Subcutaneous abdominal adipose tissue (tissue), 5 donors: ENCODE measurements around the gene IHH.

Experiments used
- H3K27ac ChIP-seq: one replicate; pipeline ENCODE4 v1.7.0; 2013; ENCODE audit warnings: low read depth, mild to moderate bottlenecking, inconsistent platforms, low read length, moderate library complexity
- H3K27me3 ChIP-seq, 5 donors: one replicate each; pipeline ENCODE4 v1.7.0; 2013; ENCODE audit warnings: low read length in 5 of 5, inconsistent platforms in 1 of 5; ENCODE audit not compliant: control insufficient read depth in 5 of 5, insufficient read depth in 4 of 5
- H3K36me3 ChIP-seq, 5 donors: one replicate each; pipeline ENCODE4 v1.7.0; 2013; ENCODE audit warnings: low read length in 5 of 5; ENCODE audit not compliant: control insufficient read depth in 5 of 5, insufficient read depth in 5 of 5
- H3K4me1 ChIP-seq, 5 donors: one replicate each; pipeline ENCODE4 v1.7.0; 2013; ENCODE audit warnings: low read length in 5 of 5, mild to moderate bottlenecking in 3 of 5, moderate library complexity in 1 of 5; ENCODE audit not compliant: control insufficient read depth in 5 of 5, insufficient read depth in 5 of 5
- H3K4me3 ChIP-seq, 5 donors: one replicate each; pipeline ENCODE4 v1.7.0; 2013; ENCODE audit warnings: low read length in 5 of 5, low read depth in 1 of 5
- H3K9ac ChIP-seq, 5 donors: one replicate each; pipeline ENCODE4 v1.7.0; 2013; ENCODE audit warnings: low read length in 5 of 5, mild to moderate bottlenecking in 4 of 5, moderate library complexity in 3 of 5
- H3K9me3 ChIP-seq, 5 donors: one replicate each; pipeline ENCODE4 v1.7.0; 2013; ENCODE audit warnings: low read length in 5 of 5; ENCODE audit not compliant: control insufficient read depth in 5 of 5
- donor health status: healthy.
- donor health status: healthy.
- donor health status: healthy.
- donor health status: healthy.
- donor health status: healthy.

Gene IHH

DNA sequence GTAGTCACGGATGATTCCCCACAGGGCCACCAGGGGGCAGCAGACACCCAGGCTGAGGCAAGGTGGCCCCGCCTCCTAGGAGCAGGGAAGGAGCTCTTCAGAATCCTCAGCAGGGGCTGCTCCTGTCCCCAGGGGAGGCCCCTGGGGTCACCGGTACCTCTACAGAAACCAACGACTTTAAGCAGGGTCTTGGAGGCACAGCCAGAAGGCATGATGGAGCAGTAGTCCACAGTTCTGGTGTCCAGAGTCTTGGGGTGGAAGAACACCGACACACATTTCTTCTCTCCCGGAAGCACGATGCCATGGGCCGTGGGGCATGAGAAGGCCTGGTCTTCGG lies 30.9 kb downstream of the IHH start:
- Histone ChIP-seq H3K9ac (no peak overlapping the region), H3K4me1 (no peaks in the 10 kb centered on the region), H3K36me3 (no peaks in the 10 kb centered on the region), H3K27ac (no peak overlapping the region), H3K9me3 (no peaks in the 10 kb centered on the region), H3K4me3 (no peak overlapping the region), H3K27me3 (peaks cover 16 to 33% (median 19%) of the 10 kb centered on the region in 5 donors)

DNA sequence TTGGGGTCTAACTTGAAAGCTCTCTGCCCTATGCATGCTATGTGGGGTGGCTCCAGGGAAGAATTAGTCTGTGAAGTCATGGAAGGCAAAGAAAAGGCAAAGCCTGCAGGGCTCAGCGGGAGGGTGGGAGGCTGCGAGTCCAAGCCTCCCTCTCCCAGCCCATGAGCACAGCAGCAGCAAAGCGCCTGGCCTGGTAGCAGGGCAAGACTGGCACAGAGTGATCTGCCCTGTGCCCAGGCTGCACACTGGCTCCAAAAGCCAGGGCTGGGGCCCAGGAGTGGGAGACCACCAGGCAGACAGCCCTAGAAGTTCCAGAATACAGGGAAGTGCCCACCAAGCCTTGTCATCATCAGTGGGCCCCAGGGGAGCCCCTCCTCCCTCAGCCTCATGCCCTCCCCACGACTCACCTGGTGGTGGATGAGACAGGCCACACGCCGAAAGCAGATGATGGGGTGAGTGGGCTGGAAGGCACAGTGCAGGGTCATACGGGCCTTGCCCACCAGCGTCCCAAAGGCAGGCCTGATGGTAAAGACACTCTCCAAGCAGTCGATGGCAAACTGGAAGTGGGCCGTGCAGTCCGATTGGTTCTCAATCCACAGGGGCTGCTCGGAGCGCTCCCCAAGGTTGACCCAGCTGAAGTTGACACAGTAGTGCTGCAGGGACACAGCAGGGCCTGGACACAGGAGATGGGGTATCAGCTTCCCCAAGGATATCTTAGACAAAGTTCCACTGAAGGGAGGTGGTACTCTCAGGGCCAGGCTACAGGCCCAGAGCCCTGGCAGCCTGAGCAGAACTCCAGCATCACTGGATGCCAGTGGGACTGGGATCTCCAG lies 31.5 kb downstream of the IHH start:
- Histone ChIP-seq H3K9ac (no peak overlapping the region), H3K36me3 (no peaks in the 10 kb centered on the region), H3K27ac (no peak overlapping the region), H3K27me3 (peaks cover 16 to 33% (median 19%) of the 10 kb centered on the region in 5 donors), H3K4me1 (no peaks in the 10 kb centered on the region), H3K9me3 (no peaks in the 10 kb centered on the region), H3K4me3 (no peak overlapping the region)

DNA sequence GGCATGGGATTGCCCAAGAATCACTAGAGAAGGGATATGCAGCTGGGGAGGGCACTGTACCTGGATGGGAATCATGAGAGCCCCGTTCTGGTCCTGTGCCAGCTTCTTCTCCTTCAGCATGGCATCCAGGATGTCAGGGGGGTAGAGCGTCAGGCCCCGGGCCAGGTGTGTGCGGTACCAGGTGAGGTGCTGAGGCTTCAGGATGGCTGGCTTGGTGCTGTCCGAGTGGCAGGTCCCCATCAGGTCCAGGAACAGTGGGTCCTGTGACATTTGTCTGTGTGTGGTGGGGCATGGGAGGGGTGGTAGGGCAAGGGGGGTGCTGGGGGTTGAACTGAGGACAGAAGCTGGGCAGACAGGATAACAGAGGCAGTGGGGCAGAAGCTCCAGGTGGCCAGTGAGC lies 32.6 kb downstream of the IHH start:
- no peaks in the 10 kb centered on the region for H3K9me3 ChIP-seq
- H3K9ac ChIP-seq = no peak overlapping the region
- no peak overlapping the region for H3K4me3 ChIP-seq
- no peak overlapping the region for H3K27ac ChIP-seq
- no peaks in the 10 kb centered on the region for H3K36me3 ChIP-seq
- H3K27me3 ChIP-seq = peaks cover 16 to 36% (median 20%) of the 10 kb centered on the region in 5 donors
- no peaks in the 10 kb centered on the region for H3K4me1 ChIP-seq

GRCh38 chr2:219027511-219028055 lies 33.1 kb downstream of the IHH start:
- H3K4me3 ChIP-seq = no peak overlapping the region
- H3K27me3 ChIP-seq = peaks cover 15 to 34% (median 19%) of the 10 kb centered on the region in 5 donors
- no peaks in the 10 kb centered on the region for H3K9me3 ChIP-seq
- H3K9ac ChIP-seq = no peak overlapping the region
- no peak overlapping the region for H3K27ac ChIP-seq
- H3K36me3 ChIP-seq = no peaks in the 10 kb centered on the region
- H3K4me1 ChIP-seq = no peaks in the 10 kb centered on the region

GRCh38 chr2:219026946-219027345 lies 33.8 kb downstream of the IHH start:
- H3K9ac ChIP-seq = no peak overlapping the region
- no peak overlapping the region for H3K4me3 ChIP-seq
- no peaks in the 10 kb centered on the region for H3K4me1 ChIP-seq
- H3K27ac ChIP-seq = no peak overlapping the region
- H3K36me3 ChIP-seq = no peaks in the 10 kb centered on the region
- H3K27me3 ChIP-seq = peaks cover 13 to 30% (median 20%) of the 10 kb centered on the region in 5 donors
- no peaks in the 10 kb centered on the region for H3K9me3 ChIP-seq

DNA sequence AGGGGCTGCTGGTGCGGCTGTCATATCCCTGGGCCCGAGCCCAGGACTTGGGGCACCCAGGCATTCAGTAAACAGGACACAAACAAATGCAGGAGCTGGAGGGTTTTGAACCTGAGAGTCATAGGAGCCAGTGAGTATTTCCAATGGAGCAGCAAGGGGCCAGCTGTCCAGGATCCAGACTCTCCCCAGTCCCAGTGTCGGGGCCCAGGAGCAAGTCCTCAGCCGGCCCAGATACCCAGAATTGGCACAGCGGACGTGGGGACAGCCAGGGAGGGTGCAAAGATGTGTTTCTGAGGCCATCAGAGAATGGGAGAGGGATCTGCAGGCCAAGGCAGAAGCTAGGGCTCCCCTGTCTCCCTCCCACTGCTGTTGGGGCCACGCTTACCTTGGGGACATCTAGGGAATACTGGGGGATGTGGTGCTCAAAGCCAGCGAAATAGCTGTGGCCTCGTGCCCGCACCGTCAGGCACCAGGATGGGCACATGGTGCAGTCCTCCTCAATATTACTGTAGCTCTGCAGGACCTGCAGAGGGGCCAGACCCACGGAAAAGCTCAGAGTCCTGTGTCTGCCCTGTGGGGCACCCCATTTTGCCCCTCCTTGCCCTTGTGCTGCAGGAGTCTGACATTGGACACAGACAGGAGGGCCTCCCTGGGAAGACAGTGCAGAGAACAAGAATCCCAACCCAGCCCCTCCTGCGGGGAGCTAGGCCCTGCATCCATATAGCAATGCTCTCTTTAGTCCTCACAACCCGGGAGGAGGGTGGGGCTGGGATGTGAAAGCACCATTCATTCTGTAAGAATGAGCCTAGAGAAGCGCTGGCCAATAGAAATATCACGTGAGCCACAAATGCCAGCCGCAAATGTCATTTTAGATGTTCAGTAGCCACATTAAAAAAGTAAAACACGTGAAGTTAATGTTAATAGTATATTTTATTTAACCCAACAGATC lies 34.8 kb downstream of the IHH start:
- Histone ChIP-seq H3K27me3 (peaks cover 9 to 29% (median 15%) of the 10 kb centered on the region in 5 donors), H3K9me3 (no peaks in the 10 kb centered on the region), H3K4me3 (no peak overlapping the region), H3K9ac (no peak overlapping the region), H3K36me3 (no peaks in the 10 kb centered on the region), H3K27ac (no peak overlapping the region), H3K4me1 (no peaks in the 10 kb centered on the region)

DNA sequence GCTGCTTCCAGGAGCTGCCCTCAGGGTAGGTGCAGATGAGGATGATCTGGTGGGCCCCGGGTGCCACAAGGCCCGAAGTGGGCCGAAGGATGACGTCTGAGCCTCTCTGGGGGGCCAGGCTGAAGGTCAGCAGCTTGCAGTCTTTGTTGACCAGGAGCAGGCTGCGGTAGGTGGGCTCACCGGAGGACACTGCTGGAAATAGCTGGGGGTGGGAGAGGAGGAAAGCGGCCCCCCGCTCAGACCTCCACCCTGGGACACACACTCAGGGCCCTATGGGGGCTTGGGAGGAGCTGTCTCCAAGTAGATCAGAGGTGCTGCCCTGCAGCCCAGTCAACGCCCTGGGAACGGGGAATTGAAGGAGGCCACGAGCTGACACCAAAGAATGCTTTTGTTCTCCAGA lies 36.7 kb downstream of the IHH start:
- no peak overlapping the region for H3K27ac ChIP-seq
- no peaks in the 10 kb centered on the region for H3K9me3 ChIP-seq
- no peaks in the 10 kb centered on the region for H3K36me3 ChIP-seq
- no peak overlapping the region for H3K4me3 ChIP-seq
- H3K4me1 ChIP-seq = peaks cover 0 to 2% (median 0%) of the 10 kb centered on the region in 5 donors
- peaks cover 0 to 20% (median 10%) of the 10 kb centered on the region in 5 donors for H3K27me3 ChIP-seq
- no peak overlapping the region for H3K9ac ChIP-seq

- Histone ChIP-seq H3K27me3 (peaks cover 0 to 24% (median 16%) of the 10 kb centered on the region in 5 donors), H3K4me3 (no peak overlapping the region), H3K9me3 (no peaks in the 10 kb centered on the region), H3K9ac (no peak overlapping the region), H3K36me3 (no peaks in the 10 kb centered on the region), H3K27ac (no peak overlapping the region), H3K4me1 (peaks cover 0 to 2% (median 0%) of the 10 kb centered on the region in 5 donors)
Measured at GRCh38 chr2:219023045-219023605, 37.6 kb downstream of the IHH start.

- Histone ChIP-seq H3K9ac (no peak overlapping the region), H3K36me3 (no peaks in the 10 kb centered on the region), H3K4me3 (no peak overlapping the region), H3K4me1 (peaks cover 0 to 2% (median 0%) of the 10 kb centered on the region in 5 donors), H3K9me3 (no peaks in the 10 kb centered on the region), H3K27me3 (peaks cover 2 to 27% (median 18%) of the 10 kb centered on the region in 5 donors), H3K27ac (no peak overlapping the region)
Measured at GRCh38 chr2:219022616-219023015, 38.1 kb downstream of the IHH start.
